Measurements from ENCODE around the gene TTLL11.

TTLL11 gene

DNA sequence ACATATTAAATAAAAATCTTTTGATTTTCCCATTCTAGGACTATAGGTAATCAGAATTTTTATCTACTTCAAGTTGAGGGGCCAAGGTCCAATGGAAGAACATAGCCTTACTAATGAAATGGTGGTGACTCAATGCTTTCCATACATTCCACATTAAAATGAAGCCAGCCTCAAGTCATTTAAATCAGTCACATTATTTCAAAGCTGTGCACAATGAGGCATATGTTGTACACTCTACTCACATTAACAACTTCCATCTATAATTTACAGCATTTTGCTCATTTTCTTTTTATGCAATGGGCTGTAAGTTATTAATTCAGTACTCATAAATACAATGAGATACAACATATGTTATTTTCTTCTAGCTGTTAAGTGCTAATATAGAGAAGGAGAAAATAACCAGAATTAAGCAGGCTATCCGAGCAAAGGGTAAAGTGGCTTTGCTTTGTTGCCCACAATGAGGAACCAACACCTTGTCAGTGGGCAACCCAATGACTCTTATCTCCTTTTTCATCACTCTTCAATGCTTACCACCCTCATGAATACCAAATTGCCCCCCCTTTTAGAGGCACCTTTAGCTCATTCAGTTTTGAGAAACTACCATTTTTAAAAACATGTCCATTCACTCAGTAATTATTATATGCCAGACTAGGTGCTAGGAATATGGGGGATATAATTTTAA, 52.4 kb downstream of the TTLL11 start:
- Histone ChIP-seq H3K18ac (ENCODE audit: low read length) (no peak overlapping the region), H3K27ac (replicated peaks; ENCODE audit: low read length) (no peak overlapping the region), H4K91ac (ENCODE audit: low read depth, low read length, poor library complexity) (no peak overlapping the region), H3K9ac (ENCODE audit: low read depth, low read length, poor library complexity) (no peak overlapping the region), H3K4me2 (ENCODE audit: insufficient read depth, low read length, poor library complexity, severe bottlenecking) (no peak overlapping the region), H4K8ac (ENCODE audit: low read depth, low read length) (no peak overlapping the region), H2BK120ac (ENCODE audit: low read depth, low read length) (no peak overlapping the region), H3K9me3 (replicated peaks in 1 of 2; ENCODE audit: control insufficient read depth in 2 of 2, insufficient read depth in 1 of 2, low read depth in 1 of 2, low read length in 2 of 2) (no peaks in the 10 kb centered on the region), H3K36me3 (replicated peaks in 1 of 2; ENCODE audit: control insufficient read depth in 2 of 2, insufficient read depth in 2 of 2, low read length in 2 of 2) (no peaks in the 10 kb centered on the region), H3K14ac (ENCODE audit: low read length) (no peak overlapping the region), H3K23ac (ENCODE audit: low read depth, low read length, poor library complexity) (no peak overlapping the region), H2BK12ac (ENCODE audit: low read length) (no peak overlapping the region), H3K4me3 (ENCODE audit: low read length in 2 of 2) (no peak overlapping the region), H2AK5ac (ENCODE audit: low read depth, low read length) (no peak overlapping the region), H2BK5ac (ENCODE audit: low read length) (no peak overlapping the region), H3K4ac (ENCODE audit: low read length) (no peak overlapping the region), H2AFZ (ENCODE audit: low read length) (no peak overlapping the region), H3K4me1 (ENCODE audit: control insufficient read depth in 2 of 2, insufficient read depth in 1 of 2, low read depth in 1 of 2, low read length in 2 of 2) (peaks cover 0 to 6% of the 10 kb centered on the region in 2 donors), H3K79me1 (ENCODE audit: low read depth, low read length) (no peaks in the 10 kb centered on the region), H2BK15ac (ENCODE audit: low read length) (no peak overlapping the region), H3K27me3 (ENCODE audit: control insufficient read depth in 3 of 3, insufficient read depth in 3 of 3, low read depth in 1 of 3, low read length in 3 of 3) (no peaks in the 10 kb centered on the region)
- WGBS, 2 donors (ENCODE audit: extremely low coverage in 2 of 2, insufficient read length in 2 of 2, insufficient replicate concordance in 1 of 2) = no CpG with 5 or more reads among the region's 1 CpG
- DNase-seq (ENCODE audit: low spot score) = no peak

DNA sequence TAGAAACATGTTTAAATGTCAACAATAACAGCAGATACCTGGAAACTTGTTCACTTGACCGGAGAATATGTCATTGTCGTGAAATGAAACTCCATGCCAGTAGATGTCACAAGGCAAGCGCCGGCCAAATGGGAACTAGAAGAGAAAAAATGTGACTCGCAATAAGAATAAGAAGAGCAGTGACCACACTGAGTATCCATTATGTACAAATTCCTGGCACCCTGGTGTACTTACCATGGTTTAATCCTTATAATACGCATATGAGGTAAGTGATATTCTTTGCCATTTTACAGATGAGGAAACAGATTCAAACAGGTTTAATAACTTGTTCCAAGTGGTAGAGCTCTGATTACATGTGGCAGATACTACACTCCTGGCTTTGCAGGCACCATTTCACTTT, 53.9 kb downstream of the TTLL11 start:
- H3K27ac ChIP-seq (replicated peaks; ENCODE audit: low read length) = no peak overlapping the region
- peaks cover 0 to 6% of the 10 kb centered on the region in 2 donors for H3K4me1 ChIP-seq (ENCODE audit: control insufficient read depth in 2 of 2, insufficient read depth in 1 of 2, low read depth in 1 of 2, low read length in 2 of 2)
- no peak overlapping the region for H2BK5ac ChIP-seq (ENCODE audit: low read length)
- no peak overlapping the region for H2BK15ac ChIP-seq (ENCODE audit: low read length)
- H3K18ac ChIP-seq (ENCODE audit: low read length) = no peak overlapping the region
- H3K36me3 ChIP-seq (replicated peaks in 1 of 2; ENCODE audit: control insufficient read depth in 2 of 2, insufficient read depth in 2 of 2, low read length in 2 of 2) = no peaks in the 10 kb centered on the region
- H3K79me1 ChIP-seq (ENCODE audit: low read depth, low read length) = no peaks in the 10 kb centered on the region
- no peak overlapping the region for H3K23ac ChIP-seq (ENCODE audit: low read depth, low read length, poor library complexity)
- no peak overlapping the region for H2BK12ac ChIP-seq (ENCODE audit: low read length)
- no peak overlapping the region for H3K14ac ChIP-seq (ENCODE audit: low read length)
- H3K27me3 ChIP-seq (ENCODE audit: control insufficient read depth in 3 of 3, insufficient read depth in 3 of 3, low read depth in 1 of 3, low read length in 3 of 3) = no peaks in the 10 kb centered on the region
- H3K9ac ChIP-seq (ENCODE audit: low read depth, low read length, poor library complexity) = no peak overlapping the region
- no peak overlapping the region for H4K91ac ChIP-seq (ENCODE audit: low read depth, low read length, poor library complexity)
- H3K9me3 ChIP-seq (replicated peaks in 1 of 2; ENCODE audit: control insufficient read depth in 2 of 2, insufficient read depth in 1 of 2, low read depth in 1 of 2, low read length in 2 of 2) = peaks cover 0 to 1% of the 10 kb centered on the region in 2 donors
- no peak overlapping the region for H2BK120ac ChIP-seq (ENCODE audit: low read depth, low read length)
- no peak overlapping the region for H3K4me2 ChIP-seq (ENCODE audit: insufficient read depth, low read length, poor library complexity, severe bottlenecking)
- WGBS, 2 donors (ENCODE audit: extremely low coverage in 2 of 2, insufficient read length in 2 of 2, insufficient replicate concordance in 1 of 2) = no CpG with 5 or more reads among the region's 6 CpGs
- no peak for DNase-seq (ENCODE audit: low spot score)
- H2AK5ac ChIP-seq (ENCODE audit: low read depth, low read length) = no peak overlapping the region
- no peak overlapping the region for H4K8ac ChIP-seq (ENCODE audit: low read depth, low read length)
- no peak overlapping the region for H2AFZ ChIP-seq (ENCODE audit: low read length)
- no peak overlapping the region for H3K4me3 ChIP-seq (ENCODE audit: low read length in 2 of 2)
- no peak overlapping the region for H3K4ac ChIP-seq (ENCODE audit: low read length)

DNA sequence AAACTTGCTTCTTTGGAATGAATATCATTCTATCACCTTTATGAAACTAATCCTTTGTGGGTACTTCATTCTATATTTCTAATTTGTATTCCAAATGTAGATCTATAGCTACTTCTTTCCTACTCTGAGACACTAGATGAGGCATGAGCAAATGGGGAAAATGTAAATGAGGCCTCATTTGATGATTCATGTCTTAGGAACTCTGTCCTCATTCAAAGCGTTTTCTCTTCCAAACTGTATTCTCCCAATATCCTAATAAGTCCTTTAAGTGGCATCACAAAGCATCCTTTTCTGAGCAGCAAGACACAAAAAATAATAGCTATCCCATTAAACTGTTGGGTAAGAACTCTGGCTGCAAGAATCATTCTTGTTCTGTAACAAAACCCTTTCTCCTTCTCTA, 56.1 kb downstream of the TTLL11 start:
- Histone ChIP-seq H3K27ac (replicated peaks; ENCODE audit: low read length) (no peak overlapping the region), H3K4me2 (ENCODE audit: insufficient read depth, low read length, poor library complexity, severe bottlenecking) (no peak overlapping the region)

DNA sequence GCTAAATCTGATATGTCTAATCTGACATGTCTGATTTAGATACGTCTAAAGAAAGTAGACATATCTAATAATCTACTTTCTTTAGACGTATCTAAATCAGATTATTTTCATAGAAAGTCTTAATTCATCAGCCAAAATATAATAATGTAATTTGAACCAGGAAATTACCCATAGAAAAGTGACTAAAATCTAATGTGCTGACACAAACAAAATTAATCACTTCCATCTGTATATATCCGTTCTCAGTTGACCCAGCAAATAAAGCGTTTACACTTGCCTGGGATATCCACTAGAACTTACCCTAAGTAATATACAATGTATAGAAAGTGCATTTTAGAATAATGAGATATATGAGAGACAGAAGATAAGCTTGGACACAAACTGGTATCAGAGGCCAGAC, 56.7 kb downstream of the TTLL11 start:
- Histone ChIP-seq H4K8ac (ENCODE audit: low read depth, low read length) (no peak overlapping the region), H3K9ac (ENCODE audit: low read depth, low read length, poor library complexity) (no peak overlapping the region), H2BK12ac (ENCODE audit: low read length) (no peak overlapping the region), H3K4me3 (ENCODE audit: low read length in 2 of 2) (no peak overlapping the region), H3K9me3 (replicated peaks in 1 of 2; ENCODE audit: control insufficient read depth in 2 of 2, insufficient read depth in 1 of 2, low read depth in 1 of 2, low read length in 2 of 2) (peaks cover 0 to 1% of the 10 kb centered on the region in 2 donors), H2BK120ac (ENCODE audit: low read depth, low read length) (no peak overlapping the region), H3K23ac (ENCODE audit: low read depth, low read length, poor library complexity) (no peak overlapping the region), H2AK5ac (ENCODE audit: low read depth, low read length) (no peak overlapping the region), H3K36me3 (replicated peaks in 1 of 2; ENCODE audit: control insufficient read depth in 2 of 2, insufficient read depth in 2 of 2, low read length in 2 of 2) (no peaks in the 10 kb centered on the region), H4K91ac (ENCODE audit: low read depth, low read length, poor library complexity) (no peak overlapping the region), H3K4ac (ENCODE audit: low read length) (no peak overlapping the region), H2BK5ac (ENCODE audit: low read length) (no peak overlapping the region), H3K4me1 (ENCODE audit: control insufficient read depth in 2 of 2, insufficient read depth in 1 of 2, low read depth in 1 of 2, low read length in 2 of 2) (peaks cover 0 to 6% of the 10 kb centered on the region in 2 donors), H3K27ac (replicated peaks; ENCODE audit: low read length) (no peak overlapping the region), H3K79me1 (ENCODE audit: low read depth, low read length) (no peaks in the 10 kb centered on the region), H2BK15ac (ENCODE audit: low read length) (no peak overlapping the region), H3K27me3 (ENCODE audit: control insufficient read depth in 3 of 3, insufficient read depth in 3 of 3, low read depth in 1 of 3, low read length in 3 of 3) (no peaks in the 10 kb centered on the region), H3K14ac (ENCODE audit: low read length) (no peak overlapping the region), H3K4me2 (ENCODE audit: insufficient read depth, low read length, poor library complexity, severe bottlenecking) (no peak overlapping the region), H3K18ac (ENCODE audit: low read length) (no peak overlapping the region), H2AFZ (ENCODE audit: low read length) (no peak overlapping the region)
- no CpG with 5 or more reads among the region's 4 CpGs for WGBS, 2 donors (ENCODE audit: extremely low coverage in 2 of 2, insufficient read length in 2 of 2, insufficient replicate concordance in 1 of 2)
- DNase-seq (ENCODE audit: low spot score) = no peak

More for the DNA sequence above, 56.1 kb downstream of the TTLL11 start:
- H3K4me1 ChIP-seq (ENCODE audit: control insufficient read depth in 2 of 2, insufficient read depth in 1 of 2, low read depth in 1 of 2, low read length in 2 of 2) = peaks cover 0 to 6% of the 10 kb centered on the region in 2 donors
- no peak overlapping the region for H4K8ac ChIP-seq (ENCODE audit: low read depth, low read length)
- H3K4me3 ChIP-seq (ENCODE audit: low read length in 2 of 2) = no peak overlapping the region
- peaks cover 0 to 1% of the 10 kb centered on the region in 2 donors for H3K9me3 ChIP-seq (replicated peaks in 1 of 2; ENCODE audit: control insufficient read depth in 2 of 2, insufficient read depth in 1 of 2, low read depth in 1 of 2, low read length in 2 of 2)
- no peak overlapping the region for H3K9ac ChIP-seq (ENCODE audit: low read depth, low read length, poor library complexity)
- no peak overlapping the region for H3K18ac ChIP-seq (ENCODE audit: low read length)
- H3K14ac ChIP-seq (ENCODE audit: low read length) = no peak overlapping the region
- H2BK12ac ChIP-seq (ENCODE audit: low read length) = no peak overlapping the region
- no peaks in the 10 kb centered on the region for H3K36me3 ChIP-seq (replicated peaks in 1 of 2; ENCODE audit: control insufficient read depth in 2 of 2, insufficient read depth in 2 of 2, low read length in 2 of 2)
- H2AK5ac ChIP-seq (ENCODE audit: low read depth, low read length) = no peak overlapping the region
- H3K23ac ChIP-seq (ENCODE audit: low read depth, low read length, poor library complexity) = no peak overlapping the region
- no peak overlapping the region for H2BK5ac ChIP-seq (ENCODE audit: low read length)
- no peak overlapping the region for H3K4ac ChIP-seq (ENCODE audit: low read length)
- no CpG with 5 or more reads among the region's 1 CpG for WGBS, 2 donors (ENCODE audit: extremely low coverage in 2 of 2, insufficient read length in 2 of 2, insufficient replicate concordance in 1 of 2)
- H3K27me3 ChIP-seq (ENCODE audit: control insufficient read depth in 3 of 3, insufficient read depth in 3 of 3, low read depth in 1 of 3, low read length in 3 of 3) = no peaks in the 10 kb centered on the region
- H3K79me1 ChIP-seq (ENCODE audit: low read depth, low read length) = no peaks in the 10 kb centered on the region
- no peak overlapping the region for H2BK15ac ChIP-seq (ENCODE audit: low read length)
- H2BK120ac ChIP-seq (ENCODE audit: low read depth, low read length) = no peak overlapping the region
- no peak overlapping the region for H4K91ac ChIP-seq (ENCODE audit: low read depth, low read length, poor library complexity)
- DNase-seq (ENCODE audit: low spot score) = no peak
- H2AFZ ChIP-seq (ENCODE audit: low read length) = no peak overlapping the region
